ENCODE data around the gene CTBP1. TPM values are rescaled to one million over a fixed set of nuclear protein-coding genes. Genes with fewer than 3 reads are reported as not detected.

The CTBP1 gene
- total and polyA plus RNA-seq, 2 experiments from 2014 or later, result 152 to 431 TPM

GRCh38 chr4:1199556-1200331, 49.2 kb downstream of the CTBP1 start:
- Histone ChIP-seq H3K4me1 (ENCODE audit: low read depth) (no peaks in the 10 kb centered on the region), H3K27ac (no peak overlapping the region), H3K27me3 (no peaks in the 10 kb centered on the region), H3K36me3 (no peaks in the 10 kb centered on the region), H3K4me3 (no peak overlapping the region), H3K9me3 (ENCODE audit: low read depth) (no peaks in the 10 kb centered on the region)
- DNase-seq (ENCODE audit: low read depth in 1 of 2, low spot score in 1 of 2), result no peak
- TF ChIP-seq CTCF (IDR thresholded peaks at IDR 0.05; ENCODE audit: low read depth, low read length), result no peak

GRCh38 chr4:1198098-1198844, 50.7 kb downstream of the CTBP1 start:
- Histone ChIP-seq H3K36me3 (no peaks in the 10 kb centered on the region), H3K27me3 (no peaks in the 10 kb centered on the region), H3K4me3 (no peak overlapping the region), H3K27ac (no peak overlapping the region), H3K4me1 (ENCODE audit: low read depth) (no peaks in the 10 kb centered on the region), H3K9me3 (ENCODE audit: low read depth) (no peaks in the 10 kb centered on the region)
- no peak for DNase-seq (ENCODE audit: low read depth in 1 of 2, low spot score in 1 of 2)
- no peak for TF ChIP-seq CTCF (IDR thresholded peaks at IDR 0.05; ENCODE audit: low read depth, low read length)

GRCh38 chr4:1196421-1197183, 52.3 kb downstream of the CTBP1 start:
- DNase-seq (ENCODE audit: low read depth in 1 of 2, low spot score in 1 of 2), result no peak
- H3K4me3 ChIP-seq, result no peak overlapping the region
- H3K9me3 ChIP-seq (ENCODE audit: low read depth), result no peaks in the 10 kb centered on the region
- H3K4me1 ChIP-seq (ENCODE audit: low read depth), result no peaks in the 10 kb centered on the region
- H3K27me3 ChIP-seq, result no peaks in the 10 kb centered on the region
- TF ChIP-seq CTCF (IDR thresholded peaks at IDR 0.05; ENCODE audit: low read depth, low read length), result no peak
- H3K36me3 ChIP-seq, result no peaks in the 10 kb centered on the region
- H3K27ac ChIP-seq, result no peak overlapping the region

GRCh38 chr4:1195891-1196401, 53.0 kb downstream of the CTBP1 start:
- TF ChIP-seq CTCF (IDR thresholded peaks at IDR 0.05; ENCODE audit: low read depth, low read length), result no peak
- Histone ChIP-seq H3K4me3 (no peak overlapping the region), H3K9me3 (ENCODE audit: low read depth) (no peaks in the 10 kb centered on the region), H3K27me3 (no peaks in the 10 kb centered on the region), H3K4me1 (ENCODE audit: low read depth) (no peaks in the 10 kb centered on the region), H3K27ac (no peak overlapping the region), H3K36me3 (no peaks in the 10 kb centered on the region)
- DNase-seq (ENCODE audit: low read depth in 1 of 2, low spot score in 1 of 2), result no peak

- Histone ChIP-seq H3K36me3 (no peaks in the 10 kb centered on the region), H3K4me3 (no peak overlapping the region), H3K4me1 (ENCODE audit: low read depth) (no peaks in the 10 kb centered on the region), H3K27me3 (no peaks in the 10 kb centered on the region), H3K9me3 (ENCODE audit: low read depth) (no peaks in the 10 kb centered on the region), H3K27ac (no peak overlapping the region)
- no peak for TF ChIP-seq CTCF (IDR thresholded peaks at IDR 0.05; ENCODE audit: low read depth, low read length)
- no peak for DNase-seq (ENCODE audit: low read depth in 1 of 2, low spot score in 1 of 2)
Observed at GRCh38 chr4:1195109-1195671, 53.7 kb downstream of the CTBP1 start.
